Measurements from ENCODE around the gene RPL18A. TPM values are rescaled to one million over a fixed set of nuclear protein-coding genes. Genes with fewer than 3 reads are reported as not detected.
A peak's percentile ranks its signal among the peaks of the same experiment; 100 is the strongest.

RPL18A gene
- total RNA-seq, 1 experiment from 2014 or later: 2,038 TPM

DNA sequence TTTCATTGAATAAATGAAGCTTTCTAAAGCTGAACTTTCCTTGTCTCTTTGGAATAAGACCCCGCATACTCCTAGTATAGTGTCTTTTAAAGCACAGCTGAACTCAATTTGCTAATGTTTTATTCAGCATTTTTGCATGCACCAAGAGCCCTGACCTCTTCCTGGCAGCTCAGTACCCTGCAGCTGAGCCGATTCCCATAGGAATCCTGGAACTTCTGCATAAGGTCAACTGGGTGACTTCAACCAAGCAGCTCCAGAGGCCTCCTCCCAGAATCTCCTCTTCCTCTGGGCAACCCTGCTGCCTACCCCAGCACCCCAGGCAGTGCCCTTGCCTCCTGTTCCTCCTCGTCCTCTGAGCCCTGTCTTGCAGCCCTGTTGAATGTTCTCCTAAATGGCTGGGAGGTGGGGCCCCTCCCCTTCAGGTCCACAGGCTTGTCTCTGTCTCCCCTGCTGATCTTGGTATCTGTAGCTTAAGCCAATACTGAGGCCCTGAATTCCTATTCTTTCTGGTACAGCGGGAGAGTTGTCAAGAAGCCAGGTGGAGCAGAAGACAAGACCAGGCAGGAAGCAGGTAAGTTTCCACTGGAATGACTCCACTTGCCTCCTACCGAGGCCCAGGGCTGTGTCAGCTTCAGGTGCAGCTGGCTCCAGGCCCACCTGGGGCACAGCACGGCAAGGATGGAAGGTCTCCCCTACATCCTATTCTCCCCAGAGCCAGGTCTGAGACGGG, 49.5 kb downstream of the RPL18A start:
- TF ChIP-seq, protein P1, sequence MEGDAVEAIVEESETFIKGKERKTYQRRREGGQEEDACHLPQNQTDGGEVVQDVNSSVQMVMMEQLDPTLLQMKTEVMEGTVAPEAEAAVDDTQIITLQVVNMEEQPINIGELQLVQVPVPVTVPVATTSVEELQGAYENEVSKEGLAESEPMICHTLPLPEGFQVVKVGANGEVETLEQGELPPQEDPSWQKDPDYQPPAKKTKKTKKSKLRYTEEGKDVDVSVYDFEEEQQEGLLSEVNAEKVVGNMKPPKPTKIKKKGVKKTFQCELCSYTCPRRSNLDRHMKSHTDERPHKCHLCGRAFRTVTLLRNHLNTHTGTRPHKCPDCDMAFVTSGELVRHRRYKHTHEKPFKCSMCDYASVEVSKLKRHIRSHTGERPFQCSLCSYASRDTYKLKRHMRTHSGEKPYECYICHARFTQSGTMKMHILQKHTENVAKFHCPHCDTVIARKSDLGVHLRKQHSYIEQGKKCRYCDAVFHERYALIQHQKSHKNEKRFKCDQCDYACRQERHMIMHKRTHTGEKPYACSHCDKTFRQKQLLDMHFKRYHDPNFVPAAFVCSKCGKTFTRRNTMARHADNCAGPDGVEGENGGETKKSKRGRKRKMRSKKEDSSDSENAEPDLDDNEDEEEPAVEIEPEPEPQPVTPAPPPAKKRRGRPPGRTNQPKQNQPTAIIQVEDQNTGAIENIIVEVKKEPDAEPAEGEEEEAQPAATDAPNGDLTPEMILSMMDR (conservative IDR thresholded peaks at IDR 0.05): no peak
- TF ChIP-seq EZH2 (IDR thresholded peaks at IDR 0.05; ENCODE audit: low read depth): no peak
- CTCF ChIA-PET: interaction anchor here (0.6 kb wide), 1 partner anchor 17 kb away, joined by 8 read pairs; no protein-coding TSS in a partner anchor
- intact Hi-C loops (cut with micrococcal nuclease; ENCODE audit: unreplicated experiment): no loop called here

DNA sequence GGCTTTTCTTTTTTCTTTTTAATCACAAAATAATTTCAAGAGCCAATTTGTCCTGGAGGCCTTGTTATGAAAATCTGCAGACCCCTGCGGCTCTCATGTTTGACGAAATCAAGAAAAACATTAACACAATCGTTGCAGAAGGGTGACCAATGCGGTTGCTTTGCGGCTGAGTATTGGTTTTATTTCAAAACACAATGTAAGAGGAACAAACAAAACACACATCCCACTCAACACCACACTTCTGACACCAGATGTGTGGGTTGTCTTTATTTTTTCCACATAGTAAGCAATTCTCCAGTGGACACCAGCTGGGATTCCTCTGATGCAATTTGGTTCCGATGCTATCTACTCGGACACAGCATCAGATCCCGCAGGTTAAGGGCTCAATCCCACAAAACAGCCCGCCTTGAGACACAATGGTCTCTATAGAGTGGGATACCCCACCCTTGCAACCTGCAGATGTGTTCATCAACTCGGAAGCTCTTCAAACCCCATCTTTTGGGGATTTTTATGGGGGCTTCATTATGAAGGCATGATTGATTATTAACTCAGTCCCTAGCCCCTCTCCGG, 51.2 kb downstream of the RPL18A start:
- ChIA-PET POLR2A (ENCODE audit: unreplicated experiment) (no interaction called here), CTCF (no interaction called here)
- no peaks in the 10 kb centered on the region for H3K36me3 ChIP-seq (ENCODE audit: low read depth)
- TF ChIP-seq, protein P1 (conservative IDR thresholded peaks at IDR 0.05): no peak
- no peak for TF ChIP-seq EZH2 (IDR thresholded peaks at IDR 0.05; ENCODE audit: low read depth)
- no peak overlapping the region for H3K4me2 ChIP-seq
- H2AFZ ChIP-seq: no peak overlapping the region
- H3K9me3 ChIP-seq (ENCODE audit: insufficient read depth, low read depth): peaks cover 12% of the 10 kb centered on the region
- no peaks in the 10 kb centered on the region for H3K79me2 ChIP-seq (ENCODE audit: low read depth)
- H3K9me2 ChIP-seq (ENCODE audit: insufficient read depth): no peaks in the 10 kb centered on the region
- no peak for DNase-seq
- no TSS peak for BruUV-seq (replicated peaks)
- peaks cover 20% of the 10 kb centered on the region; the same call in 1 of the 2 replicates for H3F3A ChIP-seq (ENCODE audit: insufficient read depth, low read depth)
- H3K27me3 ChIP-seq (ENCODE audit: insufficient read depth, low read depth): no peaks in the 10 kb centered on the region
- intact Hi-C loops (cut with micrococcal nuclease; ENCODE audit: unreplicated experiment): no loop called here
- H3K4me3 ChIP-seq: no peak overlapping the region
- peaks cover 13% of the 10 kb centered on the region for H3K4me1 ChIP-seq (replicated peaks; ENCODE audit: insufficient read depth)
- no peaks in the 10 kb centered on the region for H4K20me1 ChIP-seq (ENCODE audit: insufficient read depth)
- no peak overlapping the region for H3K27ac ChIP-seq

More for the DNA sequence above, 49.5 kb downstream of the RPL18A start:
- DNase-seq: peak in 1 of 2 experiments; percentile 53
- Histone ChIP-seq H3F3A (ENCODE audit: insufficient read depth, low read depth) (peaks cover 21% of the 10 kb centered on the region; the same call in 1 of the 2 replicates), H3K9me2 (ENCODE audit: insufficient read depth) (no peaks in the 10 kb centered on the region), H3K79me2 (ENCODE audit: low read depth) (no peaks in the 10 kb centered on the region), H2AFZ (no peak overlapping the region), H3K4me2 (no peak overlapping the region), H4K20me1 (ENCODE audit: insufficient read depth) (no peaks in the 10 kb centered on the region), H3K9me3 (ENCODE audit: insufficient read depth, low read depth) (peaks cover 12% of the 10 kb centered on the region), H3K27ac (no peak overlapping the region), H3K27me3 (ENCODE audit: insufficient read depth, low read depth) (no peaks in the 10 kb centered on the region), H3K4me3 (no peak overlapping the region), H3K4me1 (replicated peaks; ENCODE audit: insufficient read depth) (peaks cover 9% of the 10 kb centered on the region; the same call in 1 of the 2 replicates), H3K36me3 (ENCODE audit: low read depth) (no peaks in the 10 kb centered on the region)
- no TSS peak for BruUV-seq (replicated peaks)
- POLR2A ChIA-PET (ENCODE audit: unreplicated experiment): interaction anchor here (0.6 kb wide), 1 partner anchor 10 kb away, joined by 10 read pairs; no protein-coding TSS in a partner anchor

Other genes with a start within 250 kb of the RPL18A start
- gene UNC13A, start 171.6 kb upstream of the RPL18A start, total RNA-seq (2021): 0.17 and 0.20 TPM in 2 replicates
- gene MAP1S, start 140.4 kb upstream of the RPL18A start, total RNA-seq (2021): 74.6 and 86.9 TPM in 2 replicates
- 34.8 and 36.5 TPM in 2 replicates for gene FCHO1, start 108.4 kb upstream of the RPL18A start, total RNA-seq (2021)
- 47.7 and 65.9 TPM in 2 replicates for gene B3GNT3, start 64.8 kb upstream of the RPL18A start, total RNA-seq (2021)
- gene INSL3, start 38.4 kb upstream of the RPL18A start, total RNA-seq (2021): 3.2 and 4.0 TPM in 2 replicates
- gene JAK3, start 11.9 kb upstream of the RPL18A start, total RNA-seq (2021): 13.5 and 16.2 TPM in 2 replicates
- gene SLC5A5, start 12.0 kb downstream of the RPL18A start, total RNA-seq (2021): 0.18 TPM in 1 of 2 replicates, not detected in the other
- 114 and 118 TPM in 2 replicates for gene CCDC124, start 73.1 kb downstream of the RPL18A start, total RNA-seq (2021)
- 0.09 TPM in 1 of 2 replicates, not detected in the other for gene KCNN1, start 107.2 kb downstream of the RPL18A start, total RNA-seq (2021)
- 15.5 and 20.6 TPM in 2 replicates for gene ARRDC2, start 148.3 kb downstream of the RPL18A start, total RNA-seq (2021)
- gene IL12RB1, start 227.0 kb downstream of the RPL18A start, total RNA-seq (2021): 0.55 and 1.1 TPM in 2 replicates
- gene MAST3, start 237.9 kb downstream of the RPL18A start, total RNA-seq (2021): 14.1 and 15.8 TPM in 2 replicates